ENCODE results near the gene PTPN1. TPM values are rescaled to one million over a fixed set of nuclear protein-coding genes. Genes with fewer than 3 reads are reported as not detected.
A peak's percentile ranks its signal among the peaks of the same experiment; 100 is the strongest.

PTPN1 gene
- total RNA-seq, 2 experiments from 2014 or later, result 80.6 to 83.4 TPM

GRCh38 chr20:50484271-50484976, 25.8 kb upstream of the PTPN1 start:
- H3K27ac Mint-ChIP-seq, result peak overlapping the region; percentile 93
- no peaks in the 10 kb centered on the region for H3K27me3 Mint-ChIP-seq
- intact Hi-C loops (cut with micrococcal nuclease), result loop anchor here (10.0 kb wide), 1 partner anchor 250 kb away; the partner anchor contains the start of gene PARD6B
- peaks cover 38% of the 10 kb centered on the region for H3K4me1 Mint-ChIP-seq (ENCODE audit: low read depth)
- no peak for DNase-seq
- no peaks in the 10 kb centered on the region for H3K9me3 Mint-ChIP-seq
- ChIA-PET POLR2A (interaction anchor here (1.1 to 2.7 kb wide), 5 partner anchors 9 to 91 kb away, joined by 3 to 16 read pairs (median 5); partner anchors contain the start of gene PTPN1), CTCF (interaction anchor here (0.6 to 2.6 kb wide), 12 partner anchors 9 to 364 kb away, joined by 3 to 13 read pairs (median 4); partner anchors contain the start of gene CEBPB)
- H3K36me3 Mint-ChIP-seq, result no peaks in the 10 kb centered on the region
- peak overlapping the region; percentile 82 for H3K4me3 Mint-ChIP-seq

- peak; percentile 58 for DNase-seq
- CTCF ChIA-PET, result interaction anchor here (2.0 kb wide), 1 partner anchor 9 kb away, joined by 11 read pairs; no protein-coding TSS in a partner anchor
Observed at GRCh38 chr20:50487397-50487796, 22.8 kb upstream of the PTPN1 start.

GRCh38 chr20:50488236-50488806, 21.9 kb upstream of the PTPN1 start:
- intact Hi-C loops (cut with micrococcal nuclease), result loop anchor here (10.0 kb wide), 1 partner anchor 246 kb away; the partner anchor contains the start of gene PARD6B
- Mint-ChIP-seq H3K27me3 (no peaks in the 10 kb centered on the region), H3K36me3 (no peaks in the 10 kb centered on the region), H3K4me3 (no peak overlapping the region), H3K27ac (peak overlapping the region; percentile 42), H3K4me1 (ENCODE audit: low read depth) (peaks cover 42% of the 10 kb centered on the region), H3K9me3 (no peaks in the 10 kb centered on the region)
- DNase-seq, result no peak
- ChIA-PET CTCF (interaction anchor here (0.6 to 2.0 kb wide), 2 partner anchors 10 to 376 kb away, joined by 4 to 11 read pairs; no protein-coding TSS in a partner anchor), POLR2A (interaction anchor here (0.7 to 2.3 kb wide), 3 partner anchors 23 to 407 kb away, joined by 3 to 7 read pairs (median 4); no protein-coding TSS in a partner anchor)

More at GRCh38 chr20:50487397-50487796, 22.8 kb upstream of the PTPN1 start:
- POLR2A ChIA-PET, result interaction anchor here (0.7 to 2.3 kb wide), 4 partner anchors 22 to 406 kb away, joined by 3 to 7 read pairs (median 4); partner anchors contain the start of gene PTPN1
- no peaks in the 10 kb centered on the region for H3K27me3 Mint-ChIP-seq
- H3K4me1 Mint-ChIP-seq (ENCODE audit: low read depth), result peaks cover 42% of the 10 kb centered on the region
- peak overlapping the region; percentile 53 for H3K27ac Mint-ChIP-seq
- intact Hi-C loops (cut with micrococcal nuclease), result loop anchor here (10.0 kb wide), 1 partner anchor 247 kb away; the partner anchor contains the start of gene PARD6B
- H3K4me3 Mint-ChIP-seq, result no peak overlapping the region
- H3K9me3 Mint-ChIP-seq, result no peaks in the 10 kb centered on the region
- no peaks in the 10 kb centered on the region for H3K36me3 Mint-ChIP-seq

GRCh38 chr20:50491168-50491567, 19.0 kb upstream of the PTPN1 start:
- POLR2A ChIA-PET, result interaction anchor here (0.8 kb wide), 1 partner anchor 27 kb away, joined by 3 read pairs; no protein-coding TSS in a partner anchor
- H3K4me1 Mint-ChIP-seq (ENCODE audit: low read depth), result peaks cover 38% of the 10 kb centered on the region
- no peaks in the 10 kb centered on the region for H3K9me3 Mint-ChIP-seq

GRCh38 chr20:50491926-50492634, 18.1 kb upstream of the PTPN1 start:
- H3K27ac Mint-ChIP-seq, result peak overlapping the region; percentile 88
- ChIA-PET CTCF (interaction anchor here (0.6 to 3.1 kb wide), 6 partner anchors 8 to 25 kb away, joined by 3 to 9 read pairs (median 5); no protein-coding TSS in a partner anchor), POLR2A (interaction anchor here (0.6 kb wide), 1 partner anchor 165 kb away, joined by 3 read pairs; no protein-coding TSS in a partner anchor)
- intact Hi-C loops (cut with micrococcal nuclease), result loop anchor here (2.0 kb wide), 1 partner anchor 69 kb away; no protein-coding TSS in a partner anchor
- no peak overlapping the region for H3K4me3 Mint-ChIP-seq
- no peaks in the 10 kb centered on the region for H3K36me3 Mint-ChIP-seq
- no peak for DNase-seq
- H3K27me3 Mint-ChIP-seq, result no peaks in the 10 kb centered on the region
- H3K4me1 Mint-ChIP-seq (ENCODE audit: low read depth), result peaks cover 38% of the 10 kb centered on the region
- H3K9me3 Mint-ChIP-seq, result no peaks in the 10 kb centered on the region

More at GRCh38 chr20:50491168-50491567, 19.0 kb upstream of the PTPN1 start:
- DNase-seq, result no peak
- no peaks in the 10 kb centered on the region for H3K36me3 Mint-ChIP-seq
- no peak overlapping the region for H3K4me3 Mint-ChIP-seq
- intact Hi-C loops (cut with micrococcal nuclease), result no loop called here
- CTCF ChIA-PET, result interaction anchor here (1.5 to 3.1 kb wide), 2 partner anchors 11 to 22 kb away, joined by 3 to 7 read pairs; no protein-coding TSS in a partner anchor
- no peak overlapping the region for H3K27ac Mint-ChIP-seq
- no peaks in the 10 kb centered on the region for H3K27me3 Mint-ChIP-seq

GRCh38 chr20:50493881-50494253, 16.3 kb upstream of the PTPN1 start:
- CTCF ChIA-PET, result interaction anchor here (0.6 to 3.1 kb wide), 10 partner anchors 10 to 94 kb away, joined by 3 to 9 read pairs (median 4); no protein-coding TSS in a partner anchor
- no peaks in the 10 kb centered on the region for H3K36me3 Mint-ChIP-seq
- H3K27me3 Mint-ChIP-seq, result no peaks in the 10 kb centered on the region
- H3K4me1 Mint-ChIP-seq (ENCODE audit: low read depth), result peaks cover 23% of the 10 kb centered on the region
- H3K4me3 Mint-ChIP-seq, result no peak overlapping the region
- intact Hi-C loops (cut with micrococcal nuclease), result loop anchor here (1.0 to 2.0 kb wide), 4 partner anchors 11 to 67 kb away; partner anchors contain the start of gene PTPN1
- H3K9me3 Mint-ChIP-seq, result no peaks in the 10 kb centered on the region
- peak overlapping the region; percentile 88 for H3K27ac Mint-ChIP-seq
- POLR2A ChIA-PET, result interaction anchor here (0.7 to 1.5 kb wide), 9 partner anchors 10 to 302 kb away, joined by 3 to 9 read pairs (median 3); partner anchors contain the start of gene PTPN1
- DNase-seq, result no peak

- H3K9me3 Mint-ChIP-seq, result no peaks in the 10 kb centered on the region
- no peaks in the 10 kb centered on the region for H3K36me3 Mint-ChIP-seq
- no peak overlapping the region for H3K4me3 Mint-ChIP-seq
- H3K27me3 Mint-ChIP-seq, result no peaks in the 10 kb centered on the region
- CTCF ChIA-PET, result interaction anchor here (1.3 to 2.8 kb wide), 4 partner anchors 11 to 94 kb away, joined by 4 to 9 read pairs (median 5); no protein-coding TSS in a partner anchor
- POLR2A ChIA-PET, result interaction anchor here (1.0 to 1.3 kb wide), 2 partner anchors 15 to 17 kb away, joined by 3 to 4 read pairs; partner anchors contain the start of gene PTPN1
- no peak overlapping the region for H3K27ac Mint-ChIP-seq
- no peak for DNase-seq
- intact Hi-C loops (cut with micrococcal nuclease), result no loop called here
- H3K4me1 Mint-ChIP-seq (ENCODE audit: low read depth), result peaks cover 22% of the 10 kb centered on the region
Observed at GRCh38 chr20:50494428-50494827, 15.8 kb upstream of the PTPN1 start.

GRCh38 chr20:50496773-50497385, 13.3 kb upstream of the PTPN1 start:
- Mint-ChIP-seq H3K9me3 (no peaks in the 10 kb centered on the region), H3K36me3 (no peaks in the 10 kb centered on the region), H3K27ac (no peak overlapping the region), H3K4me1 (ENCODE audit: low read depth) (peaks cover 22% of the 10 kb centered on the region), H3K4me3 (no peak overlapping the region), H3K27me3 (no peaks in the 10 kb centered on the region)
- no peak for DNase-seq
- ChIA-PET POLR2A (no interaction called here), CTCF (interaction anchor here (0.6 to 0.7 kb wide), 2 partner anchors 19 to 604 kb away, joined by 3 to 4 read pairs; no protein-coding TSS in a partner anchor)
- intact Hi-C loops (cut with micrococcal nuclease), result no loop called here

GRCh38 chr20:50498071-50498776, 12.0 kb upstream of the PTPN1 start:
- POLR2A ChIA-PET, result no interaction called here
- Mint-ChIP-seq H3K27me3 (no peaks in the 10 kb centered on the region), H3K9me3 (no peaks in the 10 kb centered on the region), H3K36me3 (no peaks in the 10 kb centered on the region), H3K27ac (no peak overlapping the region), H3K4me3 (no peak overlapping the region), H3K4me1 (ENCODE audit: low read depth) (peaks cover 10% of the 10 kb centered on the region)
- intact Hi-C loops (cut with micrococcal nuclease), result no loop called here
- CTCF ChIA-PET, result interaction anchor here (2.0 kb wide), 1 partner anchor 90 kb away, joined by 5 read pairs; no protein-coding TSS in a partner anchor
- DNase-seq, result no peak

GRCh38 chr20:50499938-50500337, 10.2 kb upstream of the PTPN1 start:
- Mint-ChIP-seq H3K27me3 (no peaks in the 10 kb centered on the region), H3K4me3 (no peak overlapping the region), H3K36me3 (no peaks in the 10 kb centered on the region), H3K4me1 (ENCODE audit: low read depth) (peaks cover 8% of the 10 kb centered on the region), H3K9me3 (no peaks in the 10 kb centered on the region), H3K27ac (no peak overlapping the region)
- no peak for DNase-seq
- intact Hi-C loops (cut with micrococcal nuclease), result no loop called here
- POLR2A ChIA-PET, result no interaction called here
- CTCF ChIA-PET, result interaction anchor here (0.9 to 1.1 kb wide), 2 partner anchors 18 to 76 kb away, joined by 3 read pairs; no protein-coding TSS in a partner anchor
